Measurements from ENCODE around the gene XYLT2. TPM values are rescaled to one million over a fixed set of nuclear protein-coding genes. Genes with fewer than 3 reads are reported as not detected.

XYLT2 gene
- total and polyA plus RNA-seq, 9 of the 15 experiments (the other 6 are each of a cell fraction or from before 2014, with no cell fraction given): 0.63 to 9.1 (median 4.3) TPM

GRCh38 chr17:50319306-50320004 lies 26.5 kb upstream of the XYLT2 start (continued):
- no peak for TF ChIP-seq ZNF232 (CRISPR knock-in tag; IDR thresholded peaks at IDR 0.05)
- TF ChIP-seq ZNF311 (CRISPR knock-in tag; IDR thresholded peaks at IDR 0.05): peak; percentile 81
- TF ChIP-seq, protein P1, sequence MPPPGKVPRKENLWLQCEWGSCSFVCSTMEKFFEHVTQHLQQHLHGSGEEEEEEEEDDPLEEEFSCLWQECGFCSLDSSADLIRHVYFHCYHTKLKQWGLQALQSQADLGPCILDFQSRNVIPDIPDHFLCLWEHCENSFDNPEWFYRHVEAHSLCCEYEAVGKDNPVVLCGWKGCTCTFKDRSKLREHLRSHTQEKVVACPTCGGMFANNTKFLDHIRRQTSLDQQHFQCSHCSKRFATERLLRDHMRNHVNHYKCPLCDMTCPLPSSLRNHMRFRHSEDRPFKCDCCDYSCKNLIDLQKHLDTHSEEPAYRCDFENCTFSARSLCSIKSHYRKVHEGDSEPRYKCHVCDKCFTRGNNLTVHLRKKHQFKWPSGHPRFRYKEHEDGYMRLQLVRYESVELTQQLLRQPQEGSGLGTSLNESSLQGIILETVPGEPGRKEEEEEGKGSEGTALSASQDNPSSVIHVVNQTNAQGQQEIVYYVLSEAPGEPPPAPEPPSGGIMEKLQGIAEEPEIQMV (tag; conservative IDR thresholded peaks at IDR 0.05; ENCODE audit: low read depth): peak; percentile 78; the same call in 1 of the 2 replicates
- TF ChIP-seq, protein P2, sequence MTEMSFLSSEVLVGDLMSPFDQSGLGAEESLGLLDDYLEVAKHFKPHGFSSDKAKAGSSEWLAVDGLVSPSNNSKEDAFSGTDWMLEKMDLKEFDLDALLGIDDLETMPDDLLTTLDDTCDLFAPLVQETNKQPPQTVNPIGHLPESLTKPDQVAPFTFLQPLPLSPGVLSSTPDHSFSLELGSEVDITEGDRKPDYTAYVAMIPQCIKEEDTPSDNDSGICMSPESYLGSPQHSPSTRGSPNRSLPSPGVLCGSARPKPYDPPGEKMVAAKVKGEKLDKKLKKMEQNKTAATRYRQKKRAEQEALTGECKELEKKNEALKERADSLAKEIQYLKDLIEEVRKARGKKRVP (CRISPR knock-in tag; IDR thresholded peaks at IDR 0.05): peak; percentile 49; the same call in 1 of the 2 replicates
- TF ChIP-seq ZNF583 (CRISPR knock-in tag; IDR thresholded peaks at IDR 0.05): peak; percentile 90
- TF ChIP-seq POLR3A (IDR thresholded peaks at IDR 0.05; ENCODE audit: borderline replicate concordance, extremely low read depth, insufficient read depth, insufficient read length): no peak
- no peak for TF ChIP-seq RBM39 (optimal IDR thresholded peaks at IDR 0.05; ENCODE audit: low read depth, low read length)
- no peak for TF ChIP-seq KLF10 (CRISPR knock-in tag; IDR thresholded peaks at IDR 0.05)
- TF ChIP-seq ZNF121 (CRISPR knock-in tag; conservative IDR thresholded peaks at IDR 0.05): no peak
- TF ChIP-seq DPF2 (IDR thresholded peaks at IDR 0.05): no peak
- peak; percentile 41; the same call in 1 of the 2 replicates for TF ChIP-seq ZBTB26 (CRISPR knock-in tag; IDR thresholded peaks at IDR 0.05)
- TF ChIP-seq SNAPC5 (CRISPR knock-in tag; IDR thresholded peaks at IDR 0.05): no peak
- TF ChIP-seq ZBTB8A (IDR thresholded peaks at IDR 0.05; ENCODE audit: partially characterized antibody): no peak
- TF ChIP-seq SRSF1 (IDR thresholded peaks at IDR 0.05; ENCODE audit: low read depth, low read length): no peak
- TF ChIP-seq KHSRP (IDR thresholded peaks at IDR 0.05): no peak
- no peak for TF ChIP-seq FOXK1 (CRISPR knock-in tag; IDR thresholded peaks at IDR 0.05; ENCODE audit: borderline replicate concordance)
- no peak for TF ChIP-seq ZNF57 (CRISPR knock-in tag; IDR thresholded peaks at IDR 0.05)
- 0 out of 2 replicates have a peak, but pooled peaks have one; percentile 79 for TF ChIP-seq ERF (CRISPR knock-in tag; IDR thresholded peaks at IDR 0.05)
- no peak for TF ChIP-seq CHD2 (IDR thresholded peaks at IDR 0.05; ENCODE audit: low read depth, low read length)
- no peak for TF ChIP-seq MYBL2 (IDR thresholded peaks at IDR 0.05; ENCODE audit: low read depth)
- no peak for TF ChIP-seq MYBL2 (CRISPR knock-in tag; IDR thresholded peaks at IDR 0.05; ENCODE audit: borderline replicate concordance)
- no peak for TF ChIP-seq ARID2 (IDR thresholded peaks at IDR 0.05)
- TF ChIP-seq, protein P3, sequence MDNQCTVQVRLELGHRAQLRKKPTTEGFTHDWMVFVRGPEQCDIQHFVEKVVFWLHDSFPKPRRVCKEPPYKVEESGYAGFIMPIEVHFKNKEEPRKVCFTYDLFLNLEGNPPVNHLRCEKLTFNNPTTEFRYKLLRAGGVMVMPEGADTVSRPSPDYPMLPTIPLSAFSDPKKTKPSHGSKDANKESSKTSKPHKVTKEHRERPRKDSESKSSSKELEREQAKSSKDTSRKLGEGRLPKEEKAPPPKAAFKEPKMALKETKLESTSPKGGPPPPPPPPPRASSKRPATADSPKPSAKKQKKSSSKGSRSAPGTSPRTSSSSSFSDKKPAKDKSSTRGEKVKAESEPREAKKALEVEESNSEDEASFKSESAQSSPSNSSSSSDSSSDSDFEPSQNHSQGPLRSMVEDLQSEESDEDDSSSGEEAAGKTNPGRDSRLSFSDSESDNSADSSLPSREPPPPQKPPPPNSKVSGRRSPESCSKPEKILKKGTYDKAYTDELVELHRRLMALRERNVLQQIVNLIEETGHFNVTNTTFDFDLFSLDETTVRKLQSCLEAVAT (IDR thresholded peaks at IDR 0.05): no peak
- no peak for TF ChIP-seq NFYB (IDR thresholded peaks at IDR 0.05; ENCODE audit: extremely low read depth, insufficient read length)

Measured in K562 (cell line).